Panc1 (cell line): ENCODE data around the gene PRRC2C.

Experiments used
- POLR2AphosphoS5 ChIP-seq: IDR thresholded peaks from 2 replicates; pipeline ENCODE4 v1.6.1; 2012; ENCODE audit warnings: mild to moderate bottlenecking, low read depth, low read length, moderate library complexity
- REST ChIP-seq, 2 experiments: IDR thresholded peaks; 2 replicates each; pipeline ENCODE4 v1.6.1; 2011 to 2012; ENCODE audit warnings: low read depth in 2 of 2, control low read depth in 1 of 2, low read length in 1 of 2, mild to moderate bottlenecking in 1 of 2, moderate library complexity in 1 of 2; ENCODE audit not compliant: insufficient read depth in 1 of 2
- SIN3A ChIP-seq: IDR thresholded peaks from 2 replicates; pipeline ENCODE4 v1.6.1; 2012; ENCODE audit warnings: low read depth, mild to moderate bottlenecking, low read length, moderate library complexity, borderline replicate concordance; ENCODE audit not compliant: insufficient read depth
- TF ChIP-seq, protein P1 (sequence below): fragments of 450-650 bp; IDR thresholded peaks from 2 replicates; pipeline ENCODE4 v1.5.1; 2017; ENCODE audit warnings: mild to moderate bottlenecking

DNA sequence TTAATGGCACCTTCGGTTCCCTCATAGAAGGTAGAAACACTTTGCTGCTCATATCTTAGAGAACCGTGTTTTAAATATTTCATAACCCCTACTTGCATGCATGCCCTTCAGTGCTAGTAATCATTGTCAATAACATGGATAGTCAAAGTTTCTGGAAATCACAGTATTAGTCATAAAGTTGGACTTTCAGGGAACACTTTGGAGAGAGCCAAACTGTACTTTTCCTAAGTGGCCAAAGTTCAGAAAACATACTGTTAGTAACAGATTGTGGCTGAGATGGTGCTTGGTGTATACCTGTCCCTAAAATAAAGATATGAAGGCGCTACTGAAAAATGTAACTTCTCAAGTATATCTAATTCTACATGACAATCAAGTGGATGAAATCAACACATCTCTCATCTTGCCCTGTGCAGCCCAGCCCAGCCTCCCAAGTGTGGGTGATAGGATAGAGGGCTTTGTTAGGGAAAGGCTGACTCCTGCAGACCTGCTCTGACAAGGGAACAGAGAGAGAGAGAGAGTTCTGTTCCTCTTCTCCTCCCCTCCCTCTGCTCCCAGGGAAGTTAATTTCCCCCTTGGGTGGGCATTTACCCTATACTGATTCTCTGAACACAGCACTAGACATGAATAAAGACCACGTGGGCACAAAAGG is 152.7 kb downstream of the PRRC2C start:
- TF ChIP-seq, protein P1, sequence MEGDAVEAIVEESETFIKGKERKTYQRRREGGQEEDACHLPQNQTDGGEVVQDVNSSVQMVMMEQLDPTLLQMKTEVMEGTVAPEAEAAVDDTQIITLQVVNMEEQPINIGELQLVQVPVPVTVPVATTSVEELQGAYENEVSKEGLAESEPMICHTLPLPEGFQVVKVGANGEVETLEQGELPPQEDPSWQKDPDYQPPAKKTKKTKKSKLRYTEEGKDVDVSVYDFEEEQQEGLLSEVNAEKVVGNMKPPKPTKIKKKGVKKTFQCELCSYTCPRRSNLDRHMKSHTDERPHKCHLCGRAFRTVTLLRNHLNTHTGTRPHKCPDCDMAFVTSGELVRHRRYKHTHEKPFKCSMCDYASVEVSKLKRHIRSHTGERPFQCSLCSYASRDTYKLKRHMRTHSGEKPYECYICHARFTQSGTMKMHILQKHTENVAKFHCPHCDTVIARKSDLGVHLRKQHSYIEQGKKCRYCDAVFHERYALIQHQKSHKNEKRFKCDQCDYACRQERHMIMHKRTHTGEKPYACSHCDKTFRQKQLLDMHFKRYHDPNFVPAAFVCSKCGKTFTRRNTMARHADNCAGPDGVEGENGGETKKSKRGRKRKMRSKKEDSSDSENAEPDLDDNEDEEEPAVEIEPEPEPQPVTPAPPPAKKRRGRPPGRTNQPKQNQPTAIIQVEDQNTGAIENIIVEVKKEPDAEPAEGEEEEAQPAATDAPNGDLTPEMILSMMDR, result no peak
- TF ChIP-seq SIN3A (no peak), REST (IDR thresholded peaks at IDR 0.05; ENCODE audit: insufficient read depth in 1 of 2, low read depth in 2 of 2, low read length in 1 of 2) (no peak), POLR2AphosphoS5 (no peak)
